Colon (tissue), 2 donors: ENCODE results near the gene FNDC4.
"Not testable (repeated sequence)": the region's sequence is repeated elsewhere in the genome, so short reads cannot be mapped to it uniquely, and the experiment has no call there.

Experiments used
- FAIRE-seq: peaks from 2 replicates; lab custom pipeline; 2012; peaks lifted over from hg19 to GRCh38; lab: Jason Lieb, UNC
- donor health status: control.
- donor health status: control.

The FNDC4 gene

GRCh38 chr2:27494944-27495554 is at the start of gene FNDC4:
Gene FNDC4 (minus strand): TSS chr2:27495200. CDS start chr2:27494679, 521 bp downstream.
- no peak for FAIRE-seq

- no peak for FAIRE-seq
Observed at GRCh38 chr2:27544143-27544821, 49.3 kb upstream of the FNDC4 start.

GRCh38 chr2:27539649-27540048 is 44.6 kb upstream of the FNDC4 start:
- FAIRE-seq: not testable (repeated sequence)

- FAIRE-seq: not testable (repeated sequence)
Observed at GRCh38 chr2:27538839-27539450, 43.9 kb upstream of the FNDC4 start.

GRCh38 chr2:27537287-27537686 is 42.3 kb upstream of the FNDC4 start:
- no peak for FAIRE-seq

GRCh38 chr2:27531983-27532382 is 37.0 kb upstream of the FNDC4 start:
- no peak for FAIRE-seq

- no peak for FAIRE-seq
Observed at GRCh38 chr2:27527182-27527581, 32.2 kb upstream of the FNDC4 start.

GRCh38 chr2:27522400-27522945 is 27.5 kb upstream of the FNDC4 start:
- FAIRE-seq: no peak

GRCh38 chr2:27520316-27520715 is 25.3 kb upstream of the FNDC4 start:
- no peak for FAIRE-seq

GRCh38 chr2:27518782-27519113 is 23.7 kb upstream of the FNDC4 start:
- FAIRE-seq: no peak

GRCh38 chr2:27518113-27518781 is 23.2 kb upstream of the FNDC4 start:
- no peak for FAIRE-seq

- FAIRE-seq: no peak
Observed at GRCh38 chr2:27509326-27509725, 14.3 kb upstream of the FNDC4 start.

- no peak for FAIRE-seq
Observed at GRCh38 chr2:27507293-27507692, 12.3 kb upstream of the FNDC4 start.

GRCh38 chr2:27506587-27506986 is 11.6 kb upstream of the FNDC4 start:
- FAIRE-seq: no peak

GRCh38 chr2:27502142-27502541 is 7.1 kb upstream of the FNDC4 start:
- no peak for FAIRE-seq

GRCh38 chr2:27501042-27501441 is 6.0 kb upstream of the FNDC4 start:
- no peak for FAIRE-seq

GRCh38 chr2:27498975-27499374 is 4.0 kb upstream of the FNDC4 start:
- no peak for FAIRE-seq

- FAIRE-seq: no peak
Observed at GRCh38 chr2:27497288-27497627, 2.3 kb upstream of the FNDC4 start.

- FAIRE-seq: no peak
Observed at GRCh38 chr2:27496357-27497287, 1.6 kb upstream of the FNDC4 start, which contains the start of gene GCKR. Gene GCKR (plus strand): TSS chr2:27496839. CDS start chr2:27496905, 66 bp downstream.

GRCh38 chr2:27495840-27496356 is 898 bp upstream of the FNDC4 start:
- no peak for FAIRE-seq

GRCh38 chr2:27494284-27494943 is 586 bp downstream of the FNDC4 start:
- FAIRE-seq: no peak
